GM12878 (cell line): Measurements from ENCODE around the gene CXCL1. TPM values are rescaled to one million over a fixed set of nuclear protein-coding genes. Genes with fewer than 3 reads are reported as not detected.
A peak's percentile ranks its signal among the peaks of the same experiment; 100 is the strongest.

Source experiments
- ATAC-seq: fragments of 200-7000 bp; cut with Tn5 transposase; 3 replicates; pipeline ENCODE4 v1.9.1; 2020; ENCODE audit warnings: mild to moderate bottlenecking, moderate library complexity
- BruUV-seq: library from RNA; stranded (reverse); fragments of 400-500 nt; replicated peaks from 2 replicates; lab custom pipeline; 2021; lab: Mats Ljungman, UMichigan
- CTCF ChIA-PET: fragments of 300-600 bp; sonication (Branson Sonifier 250); formaldehyde crosslinking; extraction: SDS; loops from one replicate; lab custom pipeline; 2021; ENCODE audit warnings: inconsistent platforms; lab: Yijun Ruan, JAX
- POLR2A ChIA-PET: fragments of 350-600 bp; formaldehyde crosslinking; extraction: SDS; loops from one replicate; lab custom pipeline; 2021; ENCODE audit warnings: inconsistent platforms; lab: Charles Lee
- RAD21 ChIA-PET: fragments of 300-600 bp; sonication (Branson Sonifier 250); formaldehyde crosslinking; loops from one replicate; lab custom pipeline; 2023; ENCODE audit warnings: antibody characterized with exemption; ENCODE audit not compliant: unreplicated experiment; lab: Charles Lee
- SMC1A ChIA-PET: fragments of 300-600 bp; sonication (Branson Sonifier 250); formaldehyde crosslinking; loops from one replicate; lab custom pipeline; 2023; ENCODE audit not compliant: unreplicated experiment, uncharacterized antibody; lab: Charles Lee
- DNase-seq: peaks from one replicate; pipeline ENCODE4 v3.0.0-alpha.2; 2011; ENCODE audit warnings: low read depth, low spot score
- FAIRE-seq: peaks from 3 replicates; lab custom pipeline; 2011; peaks lifted over from hg19 to GRCh38; lab: Jason Lieb, UNC
- H2AFZ ChIP-seq: 2 replicates; pipeline ENCODE4 v1.6.0; 2011; ENCODE audit warnings: low read depth, low read length, control low read depth; ENCODE audit not compliant: control insufficient read depth
- H3K27ac ChIP-seq: 2 replicates; pipeline ENCODE4 v1.5.1; 2011; ENCODE audit warnings: control low read depth; ENCODE audit not compliant: control insufficient read depth, insufficient read depth
- H3K27me3 ChIP-seq, 2 experiments: replicated peaks in 1 of 2; 2 replicates each; pipeline versions ENCODE4 v1.6.0 to v1.6.1; 2011; ENCODE audit warnings: low read length in 1 of 2; ENCODE audit not compliant: control insufficient read depth in 2 of 2, insufficient read depth in 2 of 2
- H3K36me3 ChIP-seq, 2 experiments: 2 replicates each; pipeline ENCODE4 v1.5.1; 2011; ENCODE audit warnings: low read length in 1 of 2; ENCODE audit not compliant: control insufficient read depth in 2 of 2, insufficient read depth in 2 of 2
- H3K4me1 ChIP-seq: 2 replicates; pipeline ENCODE4 v1.6.1; 2011; ENCODE audit warnings: mild to moderate bottlenecking, low read length, moderate library complexity, mixed read lengths; ENCODE audit not compliant: control insufficient read depth, insufficient read depth
- H3K4me2 ChIP-seq: 2 replicates; pipeline ENCODE4 v1.6.0; 2011; ENCODE audit warnings: control low read depth; ENCODE audit not compliant: control insufficient read depth, insufficient read depth
- H3K4me3 ChIP-seq: fragments of 200-600 bp; sonication (generic); 2 replicates; pipeline ENCODE4 v1.5.1; 2016
- H3K79me2 ChIP-seq: 2 replicates; pipeline ENCODE4 v1.6.0; 2011; ENCODE audit warnings: low read length; ENCODE audit not compliant: control insufficient read depth, insufficient read depth
- H3K9ac ChIP-seq: 2 replicates; pipeline ENCODE4 v1.8.0; 2011; ENCODE audit warnings: low read length, control low read depth, mixed read lengths; ENCODE audit not compliant: control insufficient read depth, insufficient read depth
- H3K9me3 ChIP-seq: replicated peaks from 3 replicates; pipeline ENCODE4 v1.5.1; 2011; ENCODE audit warnings: mild to moderate bottlenecking, low read length; ENCODE audit not compliant: control insufficient read depth, insufficient read depth
- H4K20me1 ChIP-seq: 2 replicates; pipeline ENCODE4 v1.6.0; 2011; ENCODE audit not compliant: control insufficient read depth, insufficient read depth
- BRCA1 ChIP-seq: IDR thresholded peaks from 2 replicates; pipeline ENCODE4 v1.6.1; 2011; ENCODE audit warnings: low read depth, low read length, improper control_type of control experiment
- E4F1 ChIP-seq: fragments of 450-650 bp; IDR thresholded peaks from 2 replicates; pipeline ENCODE4 v1.6.1; 2018; ENCODE audit warnings: borderline replicate concordance, mild to moderate bottlenecking; ENCODE audit not compliant: partially characterized antibody
- FOXK2 ChIP-seq: fragments of 450-650 bp; IDR thresholded peaks from 2 replicates; pipeline ENCODE4 v1.6.1; 2017; ENCODE audit warnings: mild to moderate bottlenecking, moderate library complexity
- MAX ChIP-seq: IDR thresholded peaks from 2 replicates; pipeline ENCODE4 v1.6.1; 2012; ENCODE audit warnings: low read depth, low read length, improper control_type of control experiment
- NFXL1 ChIP-seq: fragments of 450-650 bp; IDR thresholded peaks from 2 replicates; pipeline ENCODE4 v1.6.1; 2017; ENCODE audit warnings: antibody characterized with exemption, mild to moderate bottlenecking, borderline replicate concordance
- NFYA ChIP-seq: IDR thresholded peaks from 2 replicates; pipeline ENCODE4 v1.6.1; 2011; ENCODE audit warnings: low read depth, mild to moderate bottlenecking, low read length, improper control_type of control experiment, borderline replicate concordance
- PAX8 ChIP-seq: fragments of 450-650 bp; IDR thresholded peaks from 2 replicates; pipeline ENCODE4 v1.6.1; 2017; ENCODE audit warnings: mild to moderate bottlenecking, moderate library complexity
- SP1 ChIP-seq: IDR thresholded peaks from one replicate; pipeline ENCODE4 v1.6.1; 2011; ENCODE audit warnings: low read depth, low read length
- SREBF2 ChIP-seq: IDR thresholded peaks from 2 replicates; pipeline ENCODE4 v1.6.1; 2012; ENCODE audit warnings: mild to moderate bottlenecking, low read length
- STAT3 ChIP-seq: IDR thresholded peaks from 2 replicates; pipeline ENCODE4 v1.6.1; 2011; ENCODE audit warnings: low read depth, low read length, improper control_type of control experiment
- ZNF207 ChIP-seq: fragments of 450-650 bp; IDR thresholded peaks from 2 replicates; pipeline ENCODE4 v1.6.1; 2014; ENCODE audit warnings: antibody characterized with exemption, mild to moderate bottlenecking, borderline replicate concordance
- ZNF274 ChIP-seq: IDR thresholded peaks from one replicate; pipeline ENCODE4 v1.8.0; 2011; ENCODE audit not compliant: insufficient read length, insufficient read depth
- WGBS: methylation state at CpG from one replicate; pipeline ENCODE4 v1.1.6; 2016; ENCODE audit warnings: low lambda C conversion rate; ENCODE audit not compliant: insufficient replicate concordance, insufficient coverage; ENCODE audit errors: missing lambda C conversion rate; 5-methylcytosine and 5-hydroxymethylcytosine counted together
- in situ Hi-C: fragments of 300-500 bp; cut with MboI; formaldehyde crosslinking; loops from 9 replicates; pipeline ENCODE4 v1.14.3; 2018; ENCODE audit warnings: mixed read lengths
- intact Hi-C: fragments of 100-400 bp; cut with micrococcal nuclease; formaldehyde crosslinking; loops from one replicate; pipeline ENCODE4 v1.14.2; 2022; ENCODE audit not compliant: unreplicated experiment
- polyA plus RNA-seq, 11 experiments: library from polyadenylated mRNA; depleted of rRNA in 4 of 11; unstranded in 6 of 11; stranded (reverse) in 5 of 11; fragments of >200 nt; fragmentation: Nextera tagmentation in 4 of 11; fragmentation: Illumina TruSeq in 1 of 11; extraction: Ambion mirVana in 4 of 11; extraction: Trizol in 1 of 11; gene quantifications; 1 replicate in 1 of 11; 2 replicates in 10 of 11; pipeline versions ENCODE4 v1.2.1 to v1.2.3, GENCODE V29; 2011 to 2016; ENCODE audit warnings: inconsistent platforms in 2 of 11, missing spikeins in 2 of 11, low read depth in 1 of 11
- total RNA-seq, 4 experiments: library from RNA; depleted of rRNA in 3 of 4; stranded (reverse); fragments of >200 nt in 3 of 4; fragmentation: Illumina TruSeq in 1 of 4; extraction: Trizol in 1 of 4; gene quantifications; 2 replicates each; pipeline versions ENCODE4 v1.2.1 to v1.2.3, GENCODE V29; 2013 to 2021

Gene CXCL1
- total and polyA plus RNA-seq, 10 of the 15 experiments (the other 5 are each of a cell fraction or from before 2014, with no cell fraction given): not detected

- 0% methylated on average over 3 of the region's 3 CpGs for WGBS
- ATAC-seq (no peak), DNase-seq (no peak), FAIRE-seq (peak; percentile 23)
- POLR2A ChIA-PET: no interaction called here
- H3K27me3 ChIP-seq: no peaks in the 10 kb centered on the region
- intact Hi-C loops (no loop called here), in situ Hi-C loops (no loop called here)
- no peak overlapping the region for H2AFZ ChIP-seq
- BruUV-seq: no TSS peak
- H3K27ac ChIP-seq: no peak overlapping the region
- SMC1A ChIA-PET: no interaction called here
- H3K9me3 ChIP-seq: no peaks in the 10 kb centered on the region
- no peak overlapping the region for H3K9ac ChIP-seq
- no peak overlapping the region for H3K4me2 ChIP-seq
- no peaks in the 10 kb centered on the region for H3K4me1 ChIP-seq
- TF ChIP-seq NFYA (no peak), BRCA1 (no peak), ZNF207 (no peak), STAT3 (no peak), SREBF2 (no peak), MAX (no peak), FOXK2 (no peak), NFXL1 (no peak), ZNF274 (no peak), E4F1 (no peak), SP1 (no peak), PAX8 (no peak)
- H3K4me3 ChIP-seq: no peak overlapping the region
- RAD21 ChIA-PET: no interaction called here
- CTCF ChIA-PET: no interaction called here
- no peaks in the 10 kb centered on the region for H4K20me1 ChIP-seq
- no peaks in the 10 kb centered on the region for H3K36me3 ChIP-seq
- no peaks in the 10 kb centered on the region for H3K79me2 ChIP-seq
These were observed 40.2 kb upstream of the CXCL1 start for GRCh38 chr4:73828956-73829355.
